Left kidney (tissue), 2 donors: ENCODE results near the gene GRIP2. TPM values are rescaled to one million over a fixed set of nuclear protein-coding genes. Genes with fewer than 3 reads are reported as not detected.

ENCODE experiments used
- DNase-seq: peaks from one replicate; pipeline ENCODE4 v3.0.0-alpha.2; 2013
- polyA plus RNA-seq: library from polyadenylated mRNA; unstranded; fragments of 120-200 nt; gene quantifications from one replicate; pipeline ENCODE4 v1.2.1, GENCODE V29; 2013; ENCODE audit not compliant: insufficient read length

GRIP2 gene
- polyA plus RNA-seq, 1 donor = 1.7 TPM

DNA sequence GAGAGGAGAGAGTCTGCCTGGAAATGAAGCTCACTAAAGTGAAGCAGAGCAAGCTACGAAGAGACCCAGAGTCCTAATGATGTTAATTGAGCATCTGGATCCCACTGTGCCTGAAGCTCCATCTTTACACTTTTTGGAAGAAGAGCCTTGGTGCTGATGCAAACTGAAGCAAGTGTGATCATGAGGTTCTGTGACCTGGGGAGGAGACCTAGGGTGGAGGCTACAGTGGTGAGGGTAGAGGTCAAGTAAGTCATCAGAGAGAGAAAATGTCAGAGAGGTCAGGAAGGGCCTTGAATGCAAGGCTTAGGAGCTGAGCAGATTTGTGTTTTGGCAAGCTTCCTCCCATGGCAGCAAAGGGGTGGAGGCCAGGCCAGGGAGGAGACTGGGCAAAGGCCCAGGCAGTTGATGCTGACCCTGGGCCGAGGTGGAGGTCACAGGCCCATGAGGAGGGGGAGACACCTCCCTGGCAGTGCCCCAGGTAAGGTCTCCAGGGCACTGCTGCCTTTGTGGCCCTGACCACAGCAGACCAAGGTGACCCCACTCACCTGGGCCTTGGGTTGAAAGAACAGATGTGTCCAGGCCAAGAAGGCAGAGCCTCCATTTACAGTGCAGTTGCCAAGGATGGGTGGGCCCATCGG lies 1.6 kb downstream of the GRIP2 start:
- DNase-seq = no peak

GRCh38 chr3:14537590-14538450 lies 2.3 kb downstream of the GRIP2 start:
- DNase-seq = no peak

GRCh38 chr3:14536837-14537589 lies 3.1 kb downstream of the GRIP2 start:
- DNase-seq = no peak

- no peak for DNase-seq
Observed at GRCh38 chr3:14536055-14536815, 3.9 kb downstream of the GRIP2 start.

DNA sequence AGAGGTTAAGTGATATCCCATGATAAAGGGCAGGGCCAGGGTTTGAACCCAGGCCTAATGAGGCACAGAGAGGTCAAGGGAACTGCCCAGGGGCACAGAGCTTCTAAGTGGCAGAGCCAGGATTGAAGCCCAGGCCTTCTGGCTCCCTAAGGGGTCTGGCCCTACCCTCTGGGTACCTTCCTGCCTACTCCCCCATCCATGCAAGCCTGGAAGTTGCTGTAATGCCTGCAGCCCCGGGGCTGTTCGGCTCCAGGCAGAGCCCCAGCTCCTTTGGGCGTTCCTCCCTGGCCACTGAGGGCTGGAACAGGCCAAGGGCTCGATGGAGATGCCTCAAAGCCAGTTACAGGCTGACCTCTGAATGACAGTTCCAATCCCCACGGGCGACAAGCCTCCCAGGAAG lies 4.5 kb downstream of the GRIP2 start:
- no peak for DNase-seq

GRCh38 chr3:14534516-14535191 lies 5.5 kb downstream of the GRIP2 start:
- no peak for DNase-seq

- DNase-seq = no peak
Observed at GRCh38 chr3:14533457-14533958, 6.6 kb downstream of the GRIP2 start.

DNA sequence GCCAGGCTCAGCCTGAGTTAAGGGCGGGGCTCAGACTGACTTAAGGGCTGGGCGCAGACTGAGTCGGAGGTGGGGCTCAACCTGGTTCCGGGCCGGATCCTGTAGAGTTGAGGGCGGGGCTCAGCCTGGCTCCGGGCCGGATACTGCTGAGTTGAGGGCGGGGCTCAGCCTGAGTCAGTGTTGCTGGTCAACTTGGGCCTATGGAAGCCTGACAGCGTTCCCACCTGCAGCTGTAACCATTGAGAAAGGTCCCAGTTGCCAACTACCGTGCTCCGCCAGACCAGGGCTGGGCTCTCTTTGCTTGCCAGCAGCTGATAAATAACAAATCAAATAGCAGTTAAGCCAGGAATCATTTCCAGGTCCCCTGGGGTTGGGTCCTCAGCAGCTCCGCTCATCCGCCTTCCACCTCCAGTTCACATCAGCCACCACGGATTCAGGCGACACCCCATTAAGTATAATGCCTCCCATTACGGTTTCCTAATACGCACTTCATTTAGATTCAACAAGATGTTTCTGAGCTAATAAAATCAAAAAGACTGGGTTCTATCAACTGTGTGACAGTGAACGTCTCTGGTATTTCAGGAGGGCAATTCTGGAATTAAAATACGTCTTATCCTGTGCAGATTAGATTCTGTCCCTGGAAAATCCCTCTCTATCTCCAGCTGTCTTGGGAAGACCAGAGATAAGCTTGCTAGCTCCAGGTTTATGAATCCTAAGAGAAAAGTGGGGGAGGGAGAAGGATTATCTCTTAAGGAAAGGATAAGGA lies 7.3 kb downstream of the GRIP2 start:
- no peak for DNase-seq

DNA sequence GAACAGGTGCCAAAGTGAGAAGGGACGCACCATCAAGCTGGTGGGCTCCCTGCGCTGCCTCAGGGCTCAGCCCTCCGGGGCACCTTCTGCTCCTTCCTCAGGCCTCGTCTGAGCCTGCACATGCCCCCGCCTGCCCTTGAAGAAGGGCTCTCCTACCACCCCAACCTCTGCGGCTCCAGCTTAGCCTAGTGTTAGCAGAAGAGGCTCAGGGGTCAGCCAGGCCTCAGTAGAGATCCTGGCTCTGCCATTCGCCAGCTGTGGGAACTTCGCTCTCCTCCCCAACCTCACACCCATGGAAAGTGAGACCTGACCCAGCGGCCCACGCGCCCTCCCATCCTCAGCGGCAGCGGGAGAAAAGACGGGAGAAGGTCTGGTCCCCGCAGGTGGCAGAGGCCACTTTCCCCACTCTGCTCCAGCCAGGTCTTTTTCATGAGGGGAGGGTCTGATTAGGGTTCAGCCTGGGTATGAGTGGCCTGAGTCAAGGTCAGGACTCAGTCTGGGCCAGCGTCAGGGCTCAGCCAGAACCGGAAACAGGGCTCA lies 8.2 kb downstream of the GRIP2 start:
- DNase-seq = no peak

- DNase-seq = no peak
Observed at GRCh38 chr3:14528081-14528480, 12.1 kb downstream of the GRIP2 start.

DNA sequence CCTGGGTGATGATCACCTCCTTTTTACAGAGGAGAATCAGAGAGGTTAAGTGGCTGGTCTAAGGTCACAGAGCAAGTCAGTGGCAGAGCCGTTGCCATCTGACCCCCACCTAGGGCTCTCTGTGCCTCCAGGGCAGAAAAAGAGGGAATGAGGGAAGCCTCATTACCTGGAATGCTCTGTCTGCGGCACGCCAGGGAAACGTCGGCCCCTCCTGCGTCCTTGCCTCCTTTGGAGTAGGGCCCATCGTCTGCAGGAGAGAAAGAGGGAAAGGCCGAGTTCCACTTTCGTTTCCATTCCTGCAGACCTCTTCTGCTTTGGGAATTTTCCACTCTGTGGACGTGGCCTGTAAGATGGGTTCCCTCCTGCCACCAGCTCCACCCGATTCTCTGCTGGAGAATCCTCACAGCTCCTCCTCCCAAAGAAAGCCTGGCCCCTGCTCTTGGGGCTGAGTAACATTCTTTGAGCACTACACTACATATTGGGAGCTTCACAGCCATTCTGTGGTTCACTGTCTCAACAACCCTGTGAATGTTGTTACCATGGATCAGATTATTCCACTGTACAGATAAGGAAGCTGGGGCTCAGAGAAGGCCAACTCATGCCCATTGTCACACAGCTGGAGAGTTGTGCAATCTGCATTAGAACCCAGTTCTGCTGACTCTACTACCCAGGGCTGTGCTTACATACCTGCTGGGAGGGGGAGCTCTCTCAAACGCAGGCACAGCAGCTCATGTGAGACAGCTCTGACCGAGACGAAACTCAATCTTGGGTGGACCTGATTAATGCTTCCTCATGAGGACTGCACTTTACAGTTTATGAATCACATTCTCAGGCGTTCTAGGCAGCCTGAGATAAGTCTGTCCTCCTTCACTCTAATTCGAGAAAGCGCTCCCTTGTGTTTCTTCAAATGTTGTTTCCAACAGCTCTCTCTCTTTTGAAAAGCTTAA lies 14.2 kb downstream of the GRIP2 start:
- no peak for DNase-seq

GRCh38 chr3:14524920-14525660 lies 15.1 kb downstream of the GRIP2 start:
- DNase-seq = no peak

GRCh38 chr3:14524311-14524711 lies 15.8 kb downstream of the GRIP2 start:
- DNase-seq = no peak

GRCh38 chr3:14523792-14524191 lies 16.4 kb downstream of the GRIP2 start:
- no peak for DNase-seq

- DNase-seq = no peak
Observed at GRCh38 chr3:14522768-14523167, 17.4 kb downstream of the GRIP2 start.

DNA sequence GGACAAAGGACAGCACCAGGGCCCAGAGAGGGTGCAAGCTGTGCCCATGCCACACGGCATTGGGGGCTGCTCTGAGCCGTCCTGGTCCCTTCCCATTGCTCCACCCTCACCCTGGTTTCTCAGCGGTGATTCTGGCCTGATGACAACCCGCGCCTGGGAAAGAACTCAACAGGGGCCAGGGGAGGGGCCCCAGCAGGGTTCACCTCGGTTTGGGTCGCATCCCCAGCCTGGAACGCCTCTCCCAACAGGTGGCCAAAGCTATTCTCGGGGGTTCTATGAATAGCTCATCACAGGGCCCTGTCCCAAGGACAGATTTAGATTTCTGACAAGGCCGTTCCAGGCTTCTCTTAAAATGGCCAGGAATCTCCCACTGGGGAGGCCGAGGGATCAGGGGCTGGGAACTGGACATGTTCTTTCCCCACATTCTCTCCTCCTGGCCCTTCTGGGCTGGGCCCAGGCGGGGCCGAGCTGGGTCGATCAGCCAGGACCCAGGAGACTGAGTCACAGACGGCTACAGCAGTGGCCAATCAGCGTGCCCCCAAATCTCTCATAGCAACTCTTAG lies 17.9 kb downstream of the GRIP2 start:
- DNase-seq = no peak

- DNase-seq = no peak
Observed at GRCh38 chr3:14521611-14522010, 18.5 kb downstream of the GRIP2 start.

GRCh38 chr3:14520967-14521366 lies 19.2 kb downstream of the GRIP2 start:
- DNase-seq = no peak
